ENCODE data around the gene CCDC154. TPM values are rescaled to one million over a fixed set of nuclear protein-coding genes. Genes with fewer than 3 reads are reported as not detected.

The CCDC154 gene
- total RNA-seq, 2 experiments from 2014 or later = 0.85 to 1.1 TPM

- peaks cover 4% of the 10 kb centered on the region; the same call in 1 of the 2 replicates for H4K20me1 ChIP-seq (ENCODE audit: insufficient read depth, low read length)
- no peaks in the 10 kb centered on the region for H3K9me2 ChIP-seq (ENCODE audit: insufficient read depth, low read length)
- no peak overlapping the region for H3K4me3 ChIP-seq (ENCODE audit: low read depth, low read length, poor library complexity, severe bottlenecking)
- no peaks in the 10 kb centered on the region for H3K9me3 ChIP-seq (ENCODE audit: low read length)
- H3K36me3 ChIP-seq (ENCODE audit: insufficient read depth, low read length) = peaks cover 15% of the 10 kb centered on the region
- DNase-seq (ENCODE audit: low spot score) = no peak
- intact Hi-C loops (cut with micrococcal nuclease; ENCODE audit: unreplicated experiment) = no loop called here
- no peak overlapping the region for H3K4me2 ChIP-seq (ENCODE audit: low read length)
- CTCF ChIA-PET (ENCODE audit: unreplicated experiment) = no interaction called here
- H2AFZ ChIP-seq (ENCODE audit: low read length) = no peak overlapping the region
- no TSS peak for BruUV-seq (replicated peaks)
- no peak for TF ChIP-seq EZH2phosphoT487 (IDR thresholded peaks at IDR 0.05; ENCODE audit: borderline replicate concordance, low read depth, low read length)
- TF ChIP-seq, protein P1, sequence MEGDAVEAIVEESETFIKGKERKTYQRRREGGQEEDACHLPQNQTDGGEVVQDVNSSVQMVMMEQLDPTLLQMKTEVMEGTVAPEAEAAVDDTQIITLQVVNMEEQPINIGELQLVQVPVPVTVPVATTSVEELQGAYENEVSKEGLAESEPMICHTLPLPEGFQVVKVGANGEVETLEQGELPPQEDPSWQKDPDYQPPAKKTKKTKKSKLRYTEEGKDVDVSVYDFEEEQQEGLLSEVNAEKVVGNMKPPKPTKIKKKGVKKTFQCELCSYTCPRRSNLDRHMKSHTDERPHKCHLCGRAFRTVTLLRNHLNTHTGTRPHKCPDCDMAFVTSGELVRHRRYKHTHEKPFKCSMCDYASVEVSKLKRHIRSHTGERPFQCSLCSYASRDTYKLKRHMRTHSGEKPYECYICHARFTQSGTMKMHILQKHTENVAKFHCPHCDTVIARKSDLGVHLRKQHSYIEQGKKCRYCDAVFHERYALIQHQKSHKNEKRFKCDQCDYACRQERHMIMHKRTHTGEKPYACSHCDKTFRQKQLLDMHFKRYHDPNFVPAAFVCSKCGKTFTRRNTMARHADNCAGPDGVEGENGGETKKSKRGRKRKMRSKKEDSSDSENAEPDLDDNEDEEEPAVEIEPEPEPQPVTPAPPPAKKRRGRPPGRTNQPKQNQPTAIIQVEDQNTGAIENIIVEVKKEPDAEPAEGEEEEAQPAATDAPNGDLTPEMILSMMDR (conservative IDR thresholded peaks at IDR 0.05; ENCODE audit: low read length) = no peak
- H3K4me1 ChIP-seq (ENCODE audit: insufficient read depth, low read length, poor library complexity, severe bottlenecking) = peaks cover 5% of the 10 kb centered on the region
- no peaks in the 10 kb centered on the region; the same call in 1 of the 2 replicates for H3K79me2 ChIP-seq (ENCODE audit: insufficient read depth, low read depth, low read length)
- no peak overlapping the region for H3K27ac ChIP-seq (ENCODE audit: low read depth, low read length, poor library complexity, severe bottlenecking)
- POLR2A ChIA-PET = no interaction called here
These were observed 41.3 kb downstream of the CCDC154 start for GRCh38 chr16:1403036-1403435.

- POLR2A ChIA-PET = no interaction called here
- Histone ChIP-seq H3K4me3 (ENCODE audit: low read depth, low read length, poor library complexity, severe bottlenecking) (no peak overlapping the region), H3K9me2 (ENCODE audit: insufficient read depth, low read length) (no peaks in the 10 kb centered on the region), H4K20me1 (ENCODE audit: insufficient read depth, low read length) (no peaks in the 10 kb centered on the region), H3K4me1 (ENCODE audit: insufficient read depth, low read length, poor library complexity, severe bottlenecking) (no peaks in the 10 kb centered on the region), H3K36me3 (ENCODE audit: insufficient read depth, low read length) (peaks cover 15% of the 10 kb centered on the region), H3K27ac (ENCODE audit: low read depth, low read length, poor library complexity, severe bottlenecking) (no peak overlapping the region), H3K79me2 (ENCODE audit: insufficient read depth, low read depth, low read length) (no peaks in the 10 kb centered on the region), H2AFZ (ENCODE audit: low read length) (no peak overlapping the region), H3K9me3 (ENCODE audit: low read length) (no peaks in the 10 kb centered on the region), H3K4me2 (ENCODE audit: low read length) (no peak overlapping the region)
- TF ChIP-seq, protein P1 (conservative IDR thresholded peaks at IDR 0.05; ENCODE audit: low read length) = 0 out of 2 replicates have a peak, but pooled peaks have one; percentile 5
- no peak for TF ChIP-seq EZH2phosphoT487 (IDR thresholded peaks at IDR 0.05; ENCODE audit: borderline replicate concordance, low read depth, low read length)
- intact Hi-C loops (cut with micrococcal nuclease; ENCODE audit: unreplicated experiment) = no loop called here
- no TSS peak for BruUV-seq (replicated peaks)
- DNase-seq (ENCODE audit: low spot score) = no peak
- CTCF ChIA-PET (ENCODE audit: unreplicated experiment) = no interaction called here
These were observed 42.6 kb downstream of the CCDC154 start for GRCh38 chr16:1401758-1402154.

DNA sequence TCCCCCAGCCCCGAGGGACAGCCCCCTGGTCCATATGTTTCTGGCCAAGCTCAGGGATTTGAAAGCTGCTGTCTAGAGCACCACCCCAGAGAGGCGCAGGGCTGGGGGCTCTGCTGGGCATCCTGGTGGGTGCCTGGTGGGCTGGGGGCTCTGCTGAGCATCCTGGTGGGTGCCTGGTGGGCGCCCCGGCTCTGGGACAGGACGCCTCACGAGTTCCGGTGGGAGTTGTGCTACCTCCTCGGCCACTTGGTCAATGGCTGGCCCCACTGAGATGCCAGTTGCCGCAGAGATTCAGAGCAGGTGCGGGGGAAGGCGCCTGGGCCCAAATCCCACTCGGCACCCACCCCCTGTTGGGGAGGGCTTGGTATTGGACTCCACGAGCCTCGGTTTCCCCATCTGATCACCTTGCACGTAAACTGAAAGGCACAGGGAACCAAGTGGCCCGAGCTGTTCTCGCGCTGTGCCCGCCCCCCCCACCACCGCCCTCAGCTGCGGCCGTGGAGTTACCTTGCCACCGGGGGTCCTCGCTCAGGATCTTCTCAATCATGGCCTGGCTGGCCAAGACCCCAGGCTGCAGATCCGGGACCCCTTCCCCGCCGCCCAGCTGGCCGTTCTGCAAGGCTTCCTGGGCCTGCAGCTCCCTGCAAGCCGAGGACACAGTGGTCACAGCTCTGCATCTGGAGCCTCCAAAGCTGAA lies 43.1 kb downstream of the CCDC154 start:
- Histone ChIP-seq H4K20me1 (ENCODE audit: insufficient read depth, low read length) (no peaks in the 10 kb centered on the region), H2AFZ (ENCODE audit: low read length) (no peak overlapping the region), H3K27ac (ENCODE audit: low read depth, low read length, poor library complexity, severe bottlenecking) (no peak overlapping the region), H3K9me2 (ENCODE audit: insufficient read depth, low read length) (no peaks in the 10 kb centered on the region), H3K79me2 (ENCODE audit: insufficient read depth, low read depth, low read length) (no peaks in the 10 kb centered on the region), H3K9me3 (ENCODE audit: low read length) (no peaks in the 10 kb centered on the region), H3K4me2 (ENCODE audit: low read length) (no peak overlapping the region), H3K4me3 (ENCODE audit: low read depth, low read length, poor library complexity, severe bottlenecking) (no peak overlapping the region), H3K36me3 (ENCODE audit: insufficient read depth, low read length) (peaks cover 15% of the 10 kb centered on the region), H3K4me1 (ENCODE audit: insufficient read depth, low read length, poor library complexity, severe bottlenecking) (no peaks in the 10 kb centered on the region)
- POLR2A ChIA-PET = no interaction called here
- intact Hi-C loops (cut with micrococcal nuclease; ENCODE audit: unreplicated experiment) = no loop called here
- TF ChIP-seq EZH2phosphoT487 (IDR thresholded peaks at IDR 0.05; ENCODE audit: borderline replicate concordance, low read depth, low read length) = no peak
- TF ChIP-seq, protein P1 (conservative IDR thresholded peaks at IDR 0.05; ENCODE audit: low read length) = 0 out of 2 replicates have a peak, but pooled peaks have one; percentile 25
- no peak for DNase-seq (ENCODE audit: low spot score)
- BruUV-seq (replicated peaks) = no TSS peak
- CTCF ChIA-PET (ENCODE audit: unreplicated experiment) = no interaction called here
